Parathyroid adenoma (tissue), 2 donors: ENCODE measurements around the gene MC3R.

ENCODE experiments used
- H2AFZ ChIP-seq: fragments of 300-600 bp; sonication (generic); one replicate; pipeline ENCODE4 v1.7.0; 2017; ENCODE audit warnings: antibody characterized with exemption, mild to moderate bottlenecking
- H3K27ac ChIP-seq: fragments of 300-600 bp; sonication (generic); one replicate; pipeline ENCODE4 v1.7.0; 2017
- H3K27me3 ChIP-seq: fragments of 300-600 bp; sonication (generic); one replicate; pipeline ENCODE4 v1.7.0; 2017; ENCODE audit warnings: low read length; ENCODE audit not compliant: control insufficient read depth, insufficient read depth
- H3K36me3 ChIP-seq: fragments of 300-600 bp; sonication (generic); one replicate; pipeline ENCODE4 v1.7.0; 2017; ENCODE audit warnings: low read length; ENCODE audit not compliant: control insufficient read depth, insufficient read depth
- H3K4me1 ChIP-seq: fragments of 300-600 bp; sonication (generic); one replicate; pipeline ENCODE4 v1.7.0; 2017; ENCODE audit warnings: control low read depth
- H3K4me2 ChIP-seq: fragments of 300-600 bp; sonication (generic); one replicate; pipeline ENCODE4 v1.7.0; 2017; ENCODE audit warnings: low read length
- H3K4me3 ChIP-seq: fragments of 300-600 bp; sonication (generic); one replicate; pipeline ENCODE4 v1.7.0; 2017; ENCODE audit warnings: low read depth, low read length
- H3K79me2 ChIP-seq: fragments of 300-600 bp; sonication (generic); one replicate; pipeline ENCODE4 v1.7.0; 2017; ENCODE audit warnings: control low read depth
- H3K9ac ChIP-seq: fragments of 300-600 bp; sonication (generic); one replicate; pipeline ENCODE4 v1.7.0; 2017; ENCODE audit warnings: mild to moderate bottlenecking
- H3K9me3 ChIP-seq: fragments of 300-600 bp; sonication (generic); one replicate; pipeline ENCODE4 v1.7.0; 2017; ENCODE audit warnings: low read length; ENCODE audit not compliant: control insufficient read depth
- CTCF ChIP-seq: fragments of 300-600 bp; sonication (generic); IDR thresholded peaks from one replicate; pipeline ENCODE4 v1.7.0; 2017; ENCODE audit warnings: antibody characterized with exemption, mild to moderate bottlenecking
- donor health status: primary hyperparathyroidism.

Gene MC3R

GRCh38 chr20:56257604-56258003 lies 9.1 kb downstream of the MC3R start:
- no peak overlapping the region for H3K27ac ChIP-seq
- H3K4me2 ChIP-seq: no peak overlapping the region
- H3K79me2 ChIP-seq: no peaks in the 10 kb centered on the region
- no peak overlapping the region for H2AFZ ChIP-seq
- H3K4me3 ChIP-seq: no peak overlapping the region
- H3K36me3 ChIP-seq: no peaks in the 10 kb centered on the region
- no peak overlapping the region for H3K9ac ChIP-seq
- no peak for TF ChIP-seq CTCF
- H3K27me3 ChIP-seq: no peaks in the 10 kb centered on the region
- no peaks in the 10 kb centered on the region for H3K4me1 ChIP-seq
- no peaks in the 10 kb centered on the region for H3K9me3 ChIP-seq

GRCh38 chr20:56259948-56260347 lies 11.4 kb downstream of the MC3R start:
- Histone ChIP-seq H3K4me2 (no peak overlapping the region), H3K9ac (no peak overlapping the region), H3K4me3 (no peak overlapping the region), H3K27me3 (no peaks in the 10 kb centered on the region), H3K36me3 (no peaks in the 10 kb centered on the region), H3K9me3 (no peaks in the 10 kb centered on the region), H3K27ac (no peak overlapping the region), H3K4me1 (no peaks in the 10 kb centered on the region), H3K79me2 (no peaks in the 10 kb centered on the region), H2AFZ (no peak overlapping the region)
- TF ChIP-seq CTCF: no peak

GRCh38 chr20:56268536-56268935 lies 20.0 kb downstream of the MC3R start:
- no peaks in the 10 kb centered on the region for H3K36me3 ChIP-seq
- no peaks in the 10 kb centered on the region for H3K79me2 ChIP-seq
- H3K9me3 ChIP-seq: no peaks in the 10 kb centered on the region
- H3K9ac ChIP-seq: no peak overlapping the region
- H3K4me3 ChIP-seq: no peak overlapping the region
- no peak for TF ChIP-seq CTCF
- no peak overlapping the region for H3K4me2 ChIP-seq
- no peak overlapping the region for H2AFZ ChIP-seq
- no peaks in the 10 kb centered on the region for H3K27me3 ChIP-seq
- H3K4me1 ChIP-seq: no peaks in the 10 kb centered on the region
- H3K27ac ChIP-seq: no peak overlapping the region

GRCh38 chr20:56271974-56272373 lies 23.4 kb downstream of the MC3R start:
- H2AFZ ChIP-seq: no peak overlapping the region
- no peak overlapping the region for H3K4me2 ChIP-seq
- no peak for TF ChIP-seq CTCF
- no peaks in the 10 kb centered on the region for H3K27me3 ChIP-seq
- no peak overlapping the region for H3K9ac ChIP-seq
- H3K4me3 ChIP-seq: no peak overlapping the region
- no peaks in the 10 kb centered on the region for H3K4me1 ChIP-seq
- H3K79me2 ChIP-seq: no peaks in the 10 kb centered on the region
- H3K27ac ChIP-seq: no peak overlapping the region
- H3K36me3 ChIP-seq: no peaks in the 10 kb centered on the region
- no peaks in the 10 kb centered on the region for H3K9me3 ChIP-seq

- Histone ChIP-seq H3K4me2 (no peak overlapping the region), H3K9ac (no peak overlapping the region), H3K9me3 (no peaks in the 10 kb centered on the region), H3K27me3 (no peaks in the 10 kb centered on the region), H3K79me2 (no peaks in the 10 kb centered on the region), H3K36me3 (no peaks in the 10 kb centered on the region), H3K4me3 (no peak overlapping the region), H3K4me1 (no peaks in the 10 kb centered on the region), H3K27ac (no peak overlapping the region), H2AFZ (no peak overlapping the region)
- no peak for TF ChIP-seq CTCF
Observed at GRCh38 chr20:56273491-56273890, 25.0 kb downstream of the MC3R start.
